Measurements from ENCODE around the gene PLEKHM3. TPM values are rescaled to one million over a fixed set of nuclear protein-coding genes. Genes with fewer than 3 reads are reported as not detected.

PLEKHM3 gene
- total RNA-seq, 1 donor: 13.8 TPM

- no peak for TF ChIP-seq CTCF (IDR thresholded peaks at IDR 0.05; ENCODE audit: insufficient read depth, low read depth, low read length)
- H3K4me3 ChIP-seq (ENCODE audit: low read depth, low read length): no peak overlapping the region
- no peak for DNase-seq (ENCODE audit: low read depth)
Measured at GRCh38 chr2:207835805-207836204, 189.5 kb downstream of the PLEKHM3 start.

GRCh38 chr2:207833251-207833751, 192.0 kb downstream of the PLEKHM3 start:
- no peak for TF ChIP-seq CTCF (IDR thresholded peaks at IDR 0.05; ENCODE audit: insufficient read depth, low read depth, low read length)
- peak; percentile 12 for DNase-seq (ENCODE audit: low read depth)
- no peak overlapping the region for H3K4me3 ChIP-seq (ENCODE audit: low read depth, low read length)

GRCh38 chr2:207831584-207832248, 193.6 kb downstream of the PLEKHM3 start:
- no peak for TF ChIP-seq CTCF (IDR thresholded peaks at IDR 0.05; ENCODE audit: insufficient read depth, low read depth, low read length)
- H3K4me3 ChIP-seq (ENCODE audit: low read depth, low read length): no peak overlapping the region
- no peak for DNase-seq (ENCODE audit: low read depth)

- no peak for TF ChIP-seq CTCF (IDR thresholded peaks at IDR 0.05; ENCODE audit: insufficient read depth, low read depth, low read length)
- no peak for DNase-seq (ENCODE audit: low read depth)
- H3K4me3 ChIP-seq (ENCODE audit: low read depth, low read length): no peak overlapping the region
Measured at GRCh38 chr2:207830778-207831438, 194.4 kb downstream of the PLEKHM3 start.

- no peak for TF ChIP-seq CTCF (IDR thresholded peaks at IDR 0.05; ENCODE audit: insufficient read depth, low read depth, low read length)
- no peak for DNase-seq (ENCODE audit: low read depth)
- no peak overlapping the region for H3K4me3 ChIP-seq (ENCODE audit: low read depth, low read length)
Measured at GRCh38 chr2:207828361-207829057, 196.8 kb downstream of the PLEKHM3 start.

- no peak for DNase-seq (ENCODE audit: low read depth)
- TF ChIP-seq CTCF (IDR thresholded peaks at IDR 0.05; ENCODE audit: insufficient read depth, low read depth, low read length): no peak
- no peak overlapping the region for H3K4me3 ChIP-seq (ENCODE audit: low read depth, low read length)
Measured at GRCh38 chr2:207825978-207826377, 199.3 kb downstream of the PLEKHM3 start.
